Stimulated activated CD8-positive, alpha-beta memory T cell treated with anti-CD3 and anti-CD28 coated beads, Interleukin-4, amount 100 ng/mL, for 4 hours (primary cell): ENCODE measurements around the gene CNKSR3.

Experiments used
- DNase-seq, 2 donors: peaks; one replicate each; pipeline ENCODE4 v3.0.0-alpha.2; 2020; ENCODE audit warnings: low read depth in 2 of 2, low spot score in 1 of 2

Gene CNKSR3

DNA sequence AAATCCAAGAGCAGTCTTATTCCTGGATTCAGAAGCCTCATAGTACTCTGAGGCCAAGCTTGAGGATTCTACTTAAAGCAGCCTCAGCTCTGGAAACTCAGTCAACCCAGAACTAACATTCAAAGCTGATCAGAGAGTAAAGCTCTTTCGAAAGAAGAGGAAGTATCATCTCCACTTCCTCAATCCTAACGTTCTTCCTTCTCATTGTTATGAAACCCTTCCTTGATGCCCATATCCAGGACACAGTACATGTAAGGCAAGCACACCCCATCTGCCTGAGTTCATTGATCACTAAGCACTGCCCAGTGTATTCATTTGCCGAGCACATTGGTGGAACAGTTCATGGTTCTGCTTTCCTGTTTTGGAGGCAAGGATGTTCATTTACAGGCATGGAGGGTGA lies 153.8 kb downstream of the CNKSR3 start, which contains the start of gene IPCEF1:
TSS of gene IPCEF1 (minus strand) at position 114 of the 400 bp plus-strand sequence. CDS start 90,856 bp downstream, outside the sequence.
- DNase-seq, result no peak

- no peak for DNase-seq
Observed at GRCh38 chr6:154356113-154356512, 154.4 kb downstream of the CNKSR3 start.

GRCh38 chr6:154354265-154354777 lies 156.2 kb downstream of the CNKSR3 start:
- DNase-seq, result no peak

DNA sequence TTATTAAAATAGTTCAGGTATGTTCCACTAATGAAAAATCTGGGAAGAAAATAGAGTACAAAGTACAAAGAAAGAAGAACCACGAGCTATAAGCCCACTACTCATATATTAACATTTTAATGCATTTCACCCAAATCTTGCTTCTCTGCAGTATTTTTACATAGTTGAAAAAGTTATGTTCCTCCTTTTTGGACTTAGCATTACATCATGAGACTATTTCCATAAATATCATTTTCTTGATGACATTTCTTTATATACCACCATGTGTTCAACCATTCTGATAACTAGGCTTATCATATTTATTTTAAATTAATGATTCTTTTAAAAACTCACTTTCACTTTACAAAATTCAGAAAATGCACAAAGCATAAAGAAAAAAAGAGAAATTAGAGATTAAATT lies 156.9 kb downstream of the CNKSR3 start:
- no peak for DNase-seq

DNA sequence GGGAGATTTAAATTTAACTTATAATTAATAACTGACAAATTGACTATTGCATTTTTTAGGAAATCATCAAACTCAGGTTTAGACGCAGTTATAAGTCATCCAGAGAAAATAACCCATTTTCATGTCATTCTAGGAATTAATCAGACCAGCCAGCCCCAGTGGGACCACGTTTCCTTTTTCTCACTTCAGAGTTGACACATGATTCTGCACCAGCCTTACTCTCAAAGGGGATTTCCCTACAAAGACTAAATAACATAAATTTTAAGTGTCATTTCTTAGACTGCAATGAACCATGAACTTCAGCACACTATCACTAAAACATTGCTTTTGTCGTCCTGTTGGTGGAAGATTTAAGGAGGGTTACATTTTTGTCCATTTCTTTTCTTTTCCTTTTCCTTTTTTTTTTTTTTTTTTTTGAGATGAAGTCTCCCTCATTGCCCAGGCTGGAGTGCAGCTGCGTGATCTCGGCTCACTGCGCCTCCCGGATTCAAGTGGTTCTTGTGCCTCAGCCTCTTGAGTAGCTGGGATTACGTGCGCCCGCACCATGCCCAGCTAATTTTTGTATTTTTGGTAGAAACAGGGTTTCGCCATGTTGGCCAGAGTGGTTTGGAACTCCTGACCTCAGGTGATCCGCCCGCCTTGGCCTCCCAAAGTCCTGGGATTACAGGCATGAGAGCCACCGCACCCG lies 157.4 kb downstream of the CNKSR3 start:
- DNase-seq, result no peak

DNA sequence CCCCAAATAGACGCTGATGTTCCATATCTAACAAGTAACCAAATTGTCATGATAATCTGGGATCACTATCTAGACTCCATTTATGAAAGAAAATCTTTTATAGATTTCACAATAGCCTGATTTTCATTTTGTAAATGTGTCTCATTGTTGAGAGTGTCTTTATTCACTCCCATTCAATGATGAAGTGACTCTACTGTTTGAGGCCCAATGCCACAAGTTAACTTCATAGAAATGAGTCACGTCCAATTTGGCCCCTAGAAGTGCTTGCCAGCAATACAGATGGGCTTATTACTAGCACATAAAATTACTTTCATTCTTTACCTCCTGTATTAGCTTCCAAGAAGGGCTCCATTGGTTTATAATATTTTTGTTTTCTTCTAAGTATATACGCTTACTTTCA lies 160.2 kb downstream of the CNKSR3 start:
- DNase-seq, result no peak

GRCh38 chr6:154347981-154348380 lies 162.5 kb downstream of the CNKSR3 start:
- no peak for DNase-seq

GRCh38 chr6:154345811-154346210 lies 164.7 kb downstream of the CNKSR3 start:
- no peak for DNase-seq

GRCh38 chr6:154343473-154344308 lies 166.8 kb downstream of the CNKSR3 start:
- DNase-seq, result no peak

DNA sequence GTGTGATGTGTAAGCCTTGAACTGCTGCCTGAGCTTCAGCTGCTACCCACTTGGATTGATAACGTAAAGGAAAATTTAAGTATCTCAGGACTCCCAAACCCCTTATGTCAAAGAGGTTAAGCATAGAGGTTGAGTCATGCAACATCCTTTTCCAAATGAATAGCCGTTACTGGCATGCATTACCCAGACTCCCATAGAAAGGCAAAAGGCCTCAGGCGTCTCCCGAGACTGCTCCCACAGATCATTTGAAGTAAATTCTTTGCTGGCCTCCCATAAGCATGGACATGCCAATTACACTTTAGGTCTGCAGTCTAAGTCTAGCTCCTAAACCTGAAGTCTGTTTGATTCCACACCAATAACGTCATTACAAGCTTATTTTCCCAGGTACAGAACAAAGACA lies 168.6 kb downstream of the CNKSR3 start:
- no peak for DNase-seq

DNA sequence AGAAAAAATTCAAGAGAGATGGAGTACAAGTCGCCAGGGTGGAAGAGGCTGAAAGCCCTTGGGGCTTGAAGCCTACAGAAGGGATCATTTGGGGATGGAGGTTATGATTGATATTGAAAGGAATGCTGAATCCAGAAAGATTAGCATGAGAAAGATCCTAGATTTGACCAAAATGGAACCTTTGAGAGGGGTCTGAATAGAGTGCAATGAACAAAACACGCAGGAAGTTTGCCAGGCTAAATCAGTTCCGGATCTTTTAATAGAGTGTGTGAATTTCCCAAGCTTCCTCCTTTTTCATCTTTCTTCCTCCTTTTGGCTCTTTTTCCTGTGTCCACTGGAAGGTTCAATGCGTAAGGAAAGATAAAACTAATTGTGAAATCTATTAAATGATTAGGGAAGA lies 169.1 kb downstream of the CNKSR3 start:
- no peak for DNase-seq
